HepG2 (cell line): ENCODE measurements around the gene PPP1CA. TPM values are rescaled to one million over a fixed set of nuclear protein-coding genes. Genes with fewer than 3 reads are reported as not detected.

Experiments
- FLYWCH1 ChIP-seq: sonication (generic); formaldehyde crosslinking; IDR thresholded peaks from 2 replicates; pipeline ENCODE4 v1.8.1; 2023; ENCODE audit warnings: mild to moderate bottlenecking, missing genetic modification reagents
- GABPA ChIP-seq, 2 experiments: IDR thresholded peaks; 2 replicates each; pipeline ENCODE4 v1.6.1; 2011 to 2016; ENCODE audit warnings: low read depth in 2 of 2, low read length in 1 of 2, missing biosample characterization in 1 of 2, missing genetic modification characterization in 1 of 2
- KLF9 ChIP-seq: IDR thresholded peaks from 2 replicates; pipeline ENCODE4 v1.6.1; 2016; ENCODE audit warnings: low read depth
- MYC ChIP-seq: sonication (generic); formaldehyde crosslinking; IDR thresholded peaks from 2 replicates; pipeline ENCODE4 v1.9.0; 2021; ENCODE audit warnings: missing genetic modification reagents, borderline replicate concordance
- PAX8 ChIP-seq: sonication (generic); formaldehyde crosslinking; IDR thresholded peaks from 2 replicates; pipeline ENCODE4 v1.8.0; 2022; ENCODE audit warnings: mild to moderate bottlenecking, missing genetic modification reagents, borderline replicate concordance
- PCBP2 ChIP-seq: fragments of 200-400 bp; formaldehyde crosslinking; optimal IDR thresholded peaks from 2 replicates; pipeline ENCODE3; 2018; ENCODE audit warnings: low read length, low read depth; ENCODE audit not compliant: poor library complexity, severe bottlenecking
- SAFB2 ChIP-seq: sonication (generic); formaldehyde crosslinking; IDR thresholded peaks from 2 replicates; pipeline ENCODE4 v1.5.1; 2020; ENCODE audit warnings: missing genetic modification reagents, low read depth, mild to moderate bottlenecking, borderline replicate concordance
- SMAD1 ChIP-seq: sonication (generic); formaldehyde crosslinking; IDR thresholded peaks from 2 replicates; pipeline ENCODE4 v1.4.0; 2020; ENCODE audit warnings: missing genetic modification reagents, low read depth, mild to moderate bottlenecking, borderline replicate concordance
- SRY ChIP-seq: sonication (generic); formaldehyde crosslinking; IDR thresholded peaks from 2 replicates; pipeline ENCODE4 v1.8.0; 2022; ENCODE audit warnings: mild to moderate bottlenecking, missing genetic modification reagents
- ZFP1 ChIP-seq: IDR thresholded peaks from 2 replicates; pipeline ENCODE4 v1.6.1; 2016
- ZIK1 ChIP-seq: sonication (generic); formaldehyde crosslinking; IDR thresholded peaks from 2 replicates; pipeline ENCODE4 v1.5.0; 2020; ENCODE audit warnings: mild to moderate bottlenecking, low read depth, missing genetic modification reagents, borderline replicate concordance
- ZKSCAN5 ChIP-seq: sonication (generic); formaldehyde crosslinking; IDR thresholded peaks from 2 replicates; pipeline ENCODE4 v1.5.1; 2020; ENCODE audit warnings: mild to moderate bottlenecking, missing genetic modification reagents
- ZNF260 ChIP-seq: sonication (generic); formaldehyde crosslinking; IDR thresholded peaks from 2 replicates; pipeline ENCODE4 v1.4.0; 2020; ENCODE audit warnings: missing genetic modification reagents, low read depth, mild to moderate bottlenecking, borderline replicate concordance
- ZNF274 ChIP-seq: sonication (generic); formaldehyde crosslinking; IDR thresholded peaks from 2 replicates; pipeline ENCODE4 v1.5.1; 2020; ENCODE audit warnings: mild to moderate bottlenecking, missing genetic modification reagents
- ZNF430 ChIP-seq: sonication (generic); formaldehyde crosslinking; IDR thresholded peaks from 2 replicates; pipeline ENCODE4 v1.9.0; 2021; ENCODE audit warnings: mild to moderate bottlenecking, missing genetic modification reagents
- ZNF431 ChIP-seq: sonication (generic); formaldehyde crosslinking; IDR thresholded peaks from 2 replicates; pipeline ENCODE4 v1.9.0; 2022; ENCODE audit warnings: missing genetic modification reagents, low read depth, mild to moderate bottlenecking, borderline replicate concordance
- ZNF83 ChIP-seq: sonication (generic); formaldehyde crosslinking; IDR thresholded peaks from 2 replicates; pipeline ENCODE4 v1.4.0; 2020; ENCODE audit warnings: missing genetic modification reagents, mild to moderate bottlenecking, borderline replicate concordance
- polyA plus RNA-seq, 8 experiments: library from polyadenylated mRNA; depleted of rRNA in 3 of 8; stranded (reverse) in 7 of 8; unstranded in 1 of 8; fragments of >200 nt; fragmentation: Illumina TruSeq in 4 of 8; extraction: Trizol in 4 of 8; gene quantifications; 2 replicates each; pipeline versions ENCODE4 v1.2.1 to v1.2.3, GENCODE V29; 2011 to 2016; ENCODE audit warnings: low read depth in 4 of 8, missing spikeins in 1 of 8, mixed read lengths in 1 of 8; ENCODE audit not compliant: insufficient read depth in 1 of 8
- total RNA-seq, 5 experiments: library from RNA; depleted of rRNA; stranded (reverse); fragments of >200 nt; fragmentation: Illumina TruSeq; extraction: Trizol; gene quantifications; 2 replicates each; pipeline ENCODE4 v1.2.3, GENCODE V29; 2016; ENCODE audit warnings: low read depth in 1 of 5
- TF ChIP-seq, protein P1 (sequence below): sonication (generic); formaldehyde crosslinking; IDR thresholded peaks from 2 replicates; pipeline ENCODE4 v1.4.0; 2020; ENCODE audit warnings: mild to moderate bottlenecking, missing genetic modification reagents
- TF ChIP-seq, protein P2 (sequence below): sonication (generic); formaldehyde crosslinking; IDR thresholded peaks from 2 replicates; pipeline ENCODE4 v1.5.0; 2020; ENCODE audit warnings: missing genetic modification reagents, mild to moderate bottlenecking, borderline replicate concordance
- TF ChIP-seq, protein P3 (sequence below): sonication (generic); formaldehyde crosslinking; IDR thresholded peaks from 2 replicates; pipeline ENCODE4 v1.4.0; 2020; ENCODE audit warnings: missing genetic modification reagents, borderline replicate concordance
- TF ChIP-seq, protein P4 (sequence below): IDR thresholded peaks from 2 replicates; pipeline ENCODE4 v1.6.1; 2016; ENCODE audit warnings: low read depth
- TF ChIP-seq, protein P5 (sequence below): sonication (generic); formaldehyde crosslinking; IDR thresholded peaks from 2 replicates; pipeline ENCODE4 v1.5.0; 2020; ENCODE audit warnings: missing genetic modification reagents, mild to moderate bottlenecking, borderline replicate concordance

Gene PPP1CA
- total and polyA plus RNA-seq, 2 of the 13 experiments (the other 11 are each of a cell fraction or from before 2014, with no cell fraction given) = 149 to 170 TPM

DNA sequence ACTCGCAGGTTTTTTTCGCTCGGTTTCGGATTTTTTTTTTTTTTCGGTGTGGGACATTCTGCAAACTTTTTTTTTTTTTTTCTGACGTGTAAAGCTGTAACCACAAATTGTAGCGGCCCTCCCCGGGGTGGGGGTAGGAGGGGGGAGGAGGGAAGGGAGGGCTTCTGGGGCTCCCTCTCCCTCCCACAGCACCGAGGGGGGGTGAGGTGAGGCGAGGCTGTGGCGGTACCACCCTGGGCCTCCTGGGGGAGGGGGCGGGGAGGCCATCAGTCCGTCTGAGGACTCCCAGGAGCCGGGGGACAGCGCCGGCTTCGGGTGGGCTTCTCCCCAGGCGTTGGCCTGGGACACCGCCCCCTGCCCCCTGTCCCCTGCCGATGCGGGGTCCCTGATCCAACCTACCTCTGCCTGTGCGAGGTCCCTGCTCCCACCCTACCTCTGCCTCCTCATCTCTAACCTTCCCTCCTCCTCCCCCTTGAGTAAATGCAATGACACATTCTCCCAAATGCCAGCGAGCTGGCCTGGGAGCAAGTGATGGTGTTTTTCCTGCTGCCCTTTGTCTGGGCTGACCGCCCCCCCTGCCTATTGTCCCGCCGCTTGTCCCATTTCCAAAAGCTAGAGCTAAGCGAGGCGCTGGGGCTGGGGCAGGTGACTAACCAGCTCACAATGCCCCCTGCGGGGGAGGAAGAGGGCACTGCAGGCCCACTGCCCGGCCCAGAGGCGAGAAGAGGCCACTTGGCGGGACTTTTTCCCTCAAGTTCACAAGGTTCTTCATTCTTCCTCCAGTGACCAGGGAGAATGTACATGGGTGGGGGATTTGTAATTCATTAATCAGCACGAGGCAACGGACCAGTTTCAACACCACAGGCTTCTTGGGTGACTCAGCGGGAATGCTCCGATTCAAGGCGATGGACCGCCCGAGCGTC is 27.7 kb downstream of the PPP1CA start (continued):
- TF ChIP-seq ZNF274 (CRISPR knock-in tag) (0 out of 2 replicates have a peak, but pooled peaks have one; percentile 46), ZNF83 (no peak), ZIK1 (CRISPR knock-in tag) (no peak), KLF9 (CRISPR knock-in tag) (no peak), MYC (CRISPR knock-in tag) (peak; percentile 40; the same call in 1 of the 2 replicates), SRY (no peak), ZNF431 (no peak), ZFP1 (CRISPR knock-in tag) (no peak), PAX8 (CRISPR knock-in tag) (no peak), ZKSCAN5 (CRISPR knock-in tag) (no peak), PCBP2 (no peak), ZNF430 (no peak), SAFB2 (CRISPR knock-in tag) (no peak), SMAD1 (no peak), FLYWCH1 (CRISPR knock-in tag) (no peak), ZNF260 (CRISPR knock-in tag) (no peak), GABPA (IDR thresholded peaks at IDR 0.05; ENCODE audit: low read depth, low read length) (no peak), GABPA (CRISPR knock-in tag; IDR thresholded peaks at IDR 0.05; ENCODE audit: low read depth) (no peak)
- TF ChIP-seq, protein P1, sequence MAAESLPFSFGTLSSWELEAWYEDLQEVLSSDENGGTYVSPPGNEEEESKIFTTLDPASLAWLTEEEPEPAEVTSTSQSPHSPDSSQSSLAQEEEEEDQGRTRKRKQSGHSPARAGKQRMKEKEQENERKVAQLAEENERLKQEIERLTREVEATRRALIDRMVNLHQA (CRISPR knock-in tag) = no peak
- TF ChIP-seq, protein P2, sequence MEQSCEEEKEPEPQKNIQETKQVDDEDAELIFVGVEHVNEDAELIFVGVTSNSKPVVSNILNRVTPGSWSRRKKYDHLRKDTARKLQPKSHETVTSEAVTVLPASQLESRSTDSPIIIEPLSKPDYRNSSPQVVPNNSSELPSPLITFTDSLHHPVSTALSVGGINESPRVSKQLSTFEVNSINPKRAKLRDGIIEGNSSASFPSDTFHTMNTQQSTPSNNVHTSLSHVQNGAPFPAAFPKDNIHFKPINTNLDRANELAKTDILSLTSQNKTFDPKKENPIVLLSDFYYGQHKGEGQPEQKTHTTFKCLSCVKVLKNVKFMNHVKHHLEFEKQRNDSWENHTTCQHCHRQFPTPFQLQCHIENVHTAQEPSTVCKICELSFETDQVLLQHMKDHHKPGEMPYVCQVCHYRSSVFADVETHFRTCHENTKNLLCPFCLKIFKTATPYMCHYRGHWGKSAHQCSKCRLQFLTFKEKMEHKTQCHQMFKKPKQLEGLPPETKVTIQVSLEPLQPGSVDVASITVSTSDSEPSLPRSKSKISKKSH (CRISPR knock-in tag) = no peak
- TF ChIP-seq, protein P3, sequence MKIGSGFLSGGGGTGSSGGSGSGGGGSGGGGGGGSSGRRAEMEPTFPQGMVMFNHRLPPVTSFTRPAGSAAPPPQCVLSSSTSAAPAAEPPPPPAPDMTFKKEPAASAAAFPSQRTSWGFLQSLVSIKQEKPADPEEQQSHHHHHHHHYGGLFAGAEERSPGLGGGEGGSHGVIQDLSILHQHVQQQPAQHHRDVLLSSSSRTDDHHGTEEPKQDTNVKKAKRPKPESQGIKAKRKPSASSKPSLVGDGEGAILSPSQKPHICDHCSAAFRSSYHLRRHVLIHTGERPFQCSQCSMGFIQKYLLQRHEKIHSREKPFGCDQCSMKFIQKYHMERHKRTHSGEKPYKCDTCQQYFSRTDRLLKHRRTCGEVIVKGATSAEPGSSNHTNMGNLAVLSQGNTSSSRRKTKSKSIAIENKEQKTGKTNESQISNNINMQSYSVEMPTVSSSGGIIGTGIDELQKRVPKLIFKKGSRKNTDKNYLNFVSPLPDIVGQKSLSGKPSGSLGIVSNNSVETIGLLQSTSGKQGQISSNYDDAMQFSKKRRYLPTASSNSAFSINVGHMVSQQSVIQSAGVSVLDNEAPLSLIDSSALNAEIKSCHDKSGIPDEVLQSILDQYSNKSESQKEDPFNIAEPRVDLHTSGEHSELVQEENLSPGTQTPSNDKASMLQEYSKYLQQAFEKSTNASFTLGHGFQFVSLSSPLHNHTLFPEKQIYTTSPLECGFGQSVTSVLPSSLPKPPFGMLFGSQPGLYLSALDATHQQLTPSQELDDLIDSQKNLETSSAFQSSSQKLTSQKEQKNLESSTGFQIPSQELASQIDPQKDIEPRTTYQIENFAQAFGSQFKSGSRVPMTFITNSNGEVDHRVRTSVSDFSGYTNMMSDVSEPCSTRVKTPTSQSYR = no peak
- TF ChIP-seq, protein P4, sequence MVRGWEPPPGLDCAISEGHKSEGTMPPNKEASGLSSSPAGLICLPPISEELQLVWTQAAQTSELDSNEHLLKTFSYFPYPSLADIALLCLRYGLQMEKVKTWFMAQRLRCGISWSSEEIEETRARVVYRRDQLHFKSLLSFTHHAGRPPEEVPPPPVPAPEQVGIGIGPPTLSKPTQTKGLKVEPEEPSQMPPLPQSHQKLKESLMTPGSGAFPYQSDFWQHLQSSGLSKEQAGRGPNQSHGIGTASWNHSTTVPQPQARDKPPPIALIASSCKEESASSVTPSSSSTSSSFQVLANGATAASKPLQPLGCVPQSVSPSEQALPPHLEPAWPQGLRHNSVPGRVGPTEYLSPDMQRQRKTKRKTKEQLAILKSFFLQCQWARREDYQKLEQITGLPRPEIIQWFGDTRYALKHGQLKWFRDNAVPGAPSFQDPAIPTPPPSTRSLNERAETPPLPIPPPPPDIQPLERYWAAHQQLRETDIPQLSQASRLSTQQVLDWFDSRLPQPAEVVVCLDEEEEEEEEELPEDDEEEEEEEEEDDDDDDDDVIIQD (CRISPR knock-in tag) = no peak
- TF ChIP-seq, protein P5, sequence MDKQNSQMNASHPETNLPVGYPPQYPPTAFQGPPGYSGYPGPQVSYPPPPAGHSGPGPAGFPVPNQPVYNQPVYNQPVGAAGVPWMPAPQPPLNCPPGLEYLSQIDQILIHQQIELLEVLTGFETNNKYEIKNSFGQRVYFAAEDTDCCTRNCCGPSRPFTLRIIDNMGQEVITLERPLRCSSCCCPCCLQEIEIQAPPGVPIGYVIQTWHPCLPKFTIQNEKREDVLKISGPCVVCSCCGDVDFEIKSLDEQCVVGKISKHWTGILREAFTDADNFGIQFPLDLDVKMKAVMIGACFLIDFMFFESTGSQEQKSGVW (CRISPR knock-in tag) = no peak
